ENCODE measurements around the gene MAEL. TPM values are rescaled to one million over a fixed set of nuclear protein-coding genes. Genes with fewer than 3 reads are reported as not detected.

Gene MAEL
- total RNA-seq, 1 experiment from 2014 or later = not detected

GRCh38 chr1:167002354-167002753 is 13.3 kb downstream of the MAEL start:
- TF ChIP-seq CTCF (conservative IDR thresholded peaks at IDR 0.05) = no peak
- Histone ChIP-seq H3K79me2 (ENCODE audit: insufficient read depth, low read length) (no peaks in the 10 kb centered on the region), H2BK5ac (ENCODE audit: insufficient read length, low read length) (no peak overlapping the region), H2BK20ac (ENCODE audit: low read depth, low read length, poor library complexity, severe bottlenecking) (no peak overlapping the region), H3K27ac (ENCODE audit: insufficient read length, low read depth, low read length) (no peak overlapping the region), H3T11ph (ENCODE audit: low read length) (no peak overlapping the region), H4K91ac (ENCODE audit: insufficient read length, low read depth, low read length) (no peak overlapping the region), H4K8ac (replicated peaks; ENCODE audit: insufficient read length, low read depth, low read length) (no peak overlapping the region), H4K5ac (ENCODE audit: insufficient read length, low read depth, low read length) (no peak overlapping the region), H2BK120ac (ENCODE audit: low read depth, low read length, poor library complexity, severe bottlenecking) (no peak overlapping the region), H3K9ac (ENCODE audit: extremely low read depth, insufficient read length, low read length) (no peak overlapping the region), H2AK5ac (ENCODE audit: insufficient read length, low read length) (no peak overlapping the region), H3K4me1 (ENCODE audit: insufficient read depth, low read length) (no peaks in the 10 kb centered on the region), H3K14ac (ENCODE audit: insufficient read depth, low read length) (no peak overlapping the region), H4K20me1 (ENCODE audit: control insufficient read depth, insufficient read depth, insufficient read length) (no peaks in the 10 kb centered on the region), H2AFZ (ENCODE audit: low read length) (no peak overlapping the region), H3K9me3 (ENCODE audit: control insufficient read depth, low read depth, low read length) (no peaks in the 10 kb centered on the region), H3K23ac (ENCODE audit: insufficient read length, low read depth, low read length) (no peak overlapping the region), H3K27me3 (ENCODE audit: insufficient read depth, low read length) (no peaks in the 10 kb centered on the region), H3K56ac (ENCODE audit: insufficient read length, low read depth, low read length) (no peak overlapping the region), H2BK12ac (ENCODE audit: insufficient read length, low read depth, low read length) (no peak overlapping the region), H3K18ac (ENCODE audit: insufficient read length, low read depth, low read length) (no peak overlapping the region), H3K4me2 (ENCODE audit: insufficient read depth, insufficient read length, low read length) (no peak overlapping the region), H3K23me2 (ENCODE audit: insufficient read length, low read depth, low read length, poor library complexity, severe bottlenecking) (no peaks in the 10 kb centered on the region), H3K79me1 (ENCODE audit: insufficient read depth, low read depth, low read length, poor library complexity, severe bottlenecking) (no peaks in the 10 kb centered on the region), H3K4ac (ENCODE audit: low read depth, low read length) (no peak overlapping the region), H2BK15ac (ENCODE audit: low read depth, low read length) (no peak overlapping the region)
- Mint-ChIP-seq H3K27ac (no peak overlapping the region), H3K36me3 (ENCODE audit: insufficient read depth in 1 of 3, low read depth in 3 of 3) (peaks cover 0 to 4% (median 1%) of the 10 kb centered on the region in 3 experiments; a peak in 3 of 7 replicates), H3K4me1 (0 out of 4 replicates have a peak, but pooled peaks cover 0 to 2% of the 10 kb centered on the region in 2 experiments), H3K27me3 (ENCODE audit: low read depth) (no peaks in the 10 kb centered on the region), H3K4me3 (no peak overlapping the region), H3K9me3 (peaks cover 0 to 6% of the 10 kb centered on the region in 2 experiments; a peak in 2 of 5 replicates)
- no peak for DNase-seq
- no CpG with 5 or more reads among the region's 2 CpGs for WGBS (ENCODE audit: extremely low coverage, insufficient read length, low lambda C conversion rate)

Data from H9 (cell line).